Activated naive CD4-positive, alpha-beta T cell treated with anti-CD3 and anti-CD28 coated beads, Interleukin-2, amount 50 U/mL, for 16 hours (primary cell): ENCODE results near the gene LRRTM4.

Source experiments
- DNase-seq: peaks from one replicate; pipeline ENCODE4 v3.0.0-alpha.2; 2020

The LRRTM4 gene

GRCh38 chr2:77521931-77522470 lies at the start of gene LRRTM4:
LRRTM4 (minus strand) TSS chr2:77522376.
- DNase-seq: no peak

GRCh38 chr2:77571545-77571944 lies 49.4 kb upstream of the LRRTM4 start:
- DNase-seq: no peak

- no peak for DNase-seq
Measured at GRCh38 chr2:77567723-77568122, 45.5 kb upstream of the LRRTM4 start.

GRCh38 chr2:77566582-77566981 lies 44.4 kb upstream of the LRRTM4 start:
- DNase-seq: no peak

GRCh38 chr2:77566131-77566530 lies 44.0 kb upstream of the LRRTM4 start:
- DNase-seq: no peak

GRCh38 chr2:77552956-77553355 lies 30.8 kb upstream of the LRRTM4 start:
- DNase-seq: no peak

GRCh38 chr2:77538031-77538430 lies 15.9 kb upstream of the LRRTM4 start:
- DNase-seq: no peak

GRCh38 chr2:77522888-77523287 lies 712 bp upstream of the LRRTM4 start:
- DNase-seq: no peak

- no peak for DNase-seq
Measured at GRCh38 chr2:77521548-77521891, 656 bp downstream of the LRRTM4 start.

GRCh38 chr2:77520641-77521547 lies 1.3 kb downstream of the LRRTM4 start:
- no peak for DNase-seq

- DNase-seq: no peak
Measured at GRCh38 chr2:77519888-77520506, 2.2 kb downstream of the LRRTM4 start.

- no peak for DNase-seq
Measured at GRCh38 chr2:77519164-77519887, 2.9 kb downstream of the LRRTM4 start.

- no peak for DNase-seq
Measured at GRCh38 chr2:77518311-77518710, 3.9 kb downstream of the LRRTM4 start.

- DNase-seq: no peak
Measured at GRCh38 chr2:77513191-77513590, 9.0 kb downstream of the LRRTM4 start.

- no peak for DNase-seq
Measured at GRCh38 chr2:77512507-77512906, 9.7 kb downstream of the LRRTM4 start.

- DNase-seq: no peak
Measured at GRCh38 chr2:77508511-77508910, 13.7 kb downstream of the LRRTM4 start.

GRCh38 chr2:77507657-77508056 lies 14.5 kb downstream of the LRRTM4 start:
- DNase-seq: no peak

- DNase-seq: no peak
Measured at GRCh38 chr2:77488141-77488540, 34.0 kb downstream of the LRRTM4 start.

GRCh38 chr2:77487074-77487803 lies 34.9 kb downstream of the LRRTM4 start:
- no peak for DNase-seq

GRCh38 chr2:77484026-77484425 lies 38.1 kb downstream of the LRRTM4 start:
- no peak for DNase-seq

- DNase-seq: no peak
Measured at GRCh38 chr2:77479895-77480294, 42.3 kb downstream of the LRRTM4 start.

GRCh38 chr2:77479395-77479794 lies 42.8 kb downstream of the LRRTM4 start:
- no peak for DNase-seq

- no peak for DNase-seq
Measured at GRCh38 chr2:77470096-77470495, 52.1 kb downstream of the LRRTM4 start.
